PFSK-1 (cell line): Measurements from ENCODE around the gene STK32B.
A peak's percentile ranks its signal among the peaks of the same experiment; 100 is the strongest.

Experiments used
- FOXP2 ChIP-seq: optimal IDR thresholded peaks from 2 replicates; pipeline ENCODE3; 2011; ENCODE audit warnings: borderline replicate concordance, control low read depth, inconsistent platforms; ENCODE audit not compliant: insufficient read depth; ENCODE audit errors: extremely low read length, extremely low read depth
- POLR2AphosphoS5 ChIP-seq: IDR thresholded peaks from 2 replicates; pipeline ENCODE4 v1.6.1; 2012; ENCODE audit warnings: low read depth, mild to moderate bottlenecking, control low read depth, low read length, moderate library complexity
- REST ChIP-seq, 2 experiments: IDR thresholded peaks; 2 replicates each; pipeline versions ENCODE4 v1.6.1 to v1.8.0; 2011 to 2012; ENCODE audit warnings: low read depth in 2 of 2, low read length in 2 of 2, control low read depth in 1 of 2, inconsistent platforms in 1 of 2, mild to moderate bottlenecking in 1 of 2, moderate library complexity in 1 of 2; ENCODE audit not compliant: insufficient read depth in 1 of 2
- SIN3A ChIP-seq: IDR thresholded peaks from 2 replicates; pipeline ENCODE4 v1.6.1; 2012; ENCODE audit warnings: mild to moderate bottlenecking, low read length, moderate library complexity, borderline replicate concordance; ENCODE audit not compliant: insufficient read depth
- TAF1 ChIP-seq: IDR thresholded peaks from 2 replicates; pipeline ENCODE4 v1.6.1; 2012; ENCODE audit warnings: low read length, control low read depth, borderline replicate concordance; ENCODE audit not compliant: insufficient read depth

Gene STK32B

GRCh38 chr4:5019274-5019673 lies 32.0 kb upstream of the STK32B start, which contains the start of gene CYTL1:
TSS of gene CYTL1 (minus strand) at chr4:5019458. CDS start at chr4:5019445, 13 bp downstream.
- TF ChIP-seq TAF1 (no peak), FOXP2 (peak; percentile 20)

- no peak for TF ChIP-seq SIN3A
- no peak for TF ChIP-seq FOXP2
- no peak for TF ChIP-seq TAF1
- no peak for TF ChIP-seq POLR2AphosphoS5
- TF ChIP-seq REST (IDR thresholded peaks at IDR 0.05; ENCODE audit: insufficient read depth in 1 of 2, low read depth in 2 of 2, low read length in 2 of 2): no peak
These were observed 31.5 kb upstream of the STK32B start for GRCh38 chr4:5019796-5020195.

DNA sequence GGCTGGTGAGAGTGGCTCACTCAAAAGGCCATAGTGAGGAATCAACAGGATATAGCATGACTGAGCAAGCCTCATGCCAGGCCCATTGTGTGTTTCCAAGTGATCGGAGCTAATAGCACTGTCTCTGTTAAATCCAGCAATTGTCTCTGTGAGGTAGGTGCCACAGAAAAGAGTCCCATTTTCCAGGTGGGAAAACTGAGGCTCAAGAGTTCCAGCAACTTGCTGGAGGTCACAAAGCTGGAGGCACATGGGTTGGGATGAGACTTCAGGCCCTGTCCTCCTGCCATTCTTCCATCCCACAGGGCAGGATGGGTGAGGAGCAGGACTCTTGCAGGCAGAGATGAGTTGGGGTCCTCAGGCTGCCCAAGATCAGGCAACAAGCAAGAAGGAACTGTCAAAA lies 30.9 kb upstream of the STK32B start:
- TF ChIP-seq POLR2AphosphoS5 (no peak), FOXP2 (no peak), REST (IDR thresholded peaks at IDR 0.05; ENCODE audit: insufficient read depth in 1 of 2, low read depth in 2 of 2, low read length in 2 of 2) (no peak), TAF1 (no peak), SIN3A (no peak)

- TF ChIP-seq POLR2AphosphoS5 (no peak), FOXP2 (no peak), SIN3A (no peak), REST (IDR thresholded peaks at IDR 0.05; ENCODE audit: insufficient read depth in 1 of 2, low read depth in 2 of 2, low read length in 2 of 2) (no peak), TAF1 (no peak)
These were observed 29.7 kb upstream of the STK32B start for GRCh38 chr4:5021546-5021945.

DNA sequence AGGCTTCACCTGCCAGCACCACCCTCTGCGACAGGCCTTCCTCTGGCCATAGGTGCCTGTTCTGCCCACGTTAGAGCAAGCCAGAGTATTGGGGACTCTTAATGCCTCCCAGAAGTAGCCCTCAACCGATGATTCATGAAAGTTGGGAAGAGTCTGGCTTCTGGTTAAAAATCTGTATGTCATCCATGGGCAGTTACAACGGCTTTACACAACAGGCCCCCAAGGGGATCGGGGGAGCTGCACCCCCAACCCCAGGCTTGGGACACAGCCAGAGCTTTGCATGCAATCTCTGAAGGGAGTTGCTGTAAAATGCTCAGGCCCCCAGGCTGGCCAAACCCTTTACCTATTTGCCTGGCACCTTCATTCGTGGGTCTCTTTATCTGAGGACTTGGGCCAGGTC lies 26.6 kb upstream of the STK32B start:
- TF ChIP-seq TAF1 (no peak), POLR2AphosphoS5 (no peak), REST (IDR thresholded peaks at IDR 0.05; ENCODE audit: insufficient read depth in 1 of 2, low read depth in 2 of 2, low read length in 2 of 2) (no peak), SIN3A (no peak), FOXP2 (no peak)
